Heart left ventricle (tissue), 13 donors: ENCODE results near the gene POLR2J2.
"Not testable (repeated sequence)": the region's sequence is repeated elsewhere in the genome, so short reads cannot be mapped to it uniquely, and the experiment has no call there.

Source experiments
- CTCF ChIP-seq, 12 donors: fragments of 200-600 bp; sonication (generic) in 4 of 12; IDR thresholded peaks; one replicate each; pipeline versions ENCODE4 v1.5.0 to v1.8.0; 2018 to 2022; ENCODE audit warnings: antibody characterized with exemption in 12 of 12, mild to moderate bottlenecking in 5 of 12
- POLR2A ChIP-seq, 2 donors: fragments of 450-650 bp; IDR thresholded peaks; one replicate each; pipeline ENCODE4 v1.6.1; 2017; ENCODE audit warnings: antibody characterized with exemption in 2 of 2, mild to moderate bottlenecking in 2 of 2, moderate library complexity in 2 of 2
- donor health status: ischemic (EF 13 %, LVEDD 7.1; RV severe dilation, severe dysfunction).
- donor health status: DM: no; HTN: yes; CAD: no.
- donor health status: DM: no; HTN: no; CAD: no.
- donor health status: ischemic (EF 25% LVEDD 6.9; RV normal size, moderate dysfunction).
- donor health status: ischemic (EF 25% LVEDD 5.7; RV mildly dilated, moderate dysfunction).
- donor health status: ischemic (EF 35%, LVEDD 5.7; RV mildly dilated, moderate dysfunction).
- donor health status: nonischemic (EF 11% LVEDD 7.7; RV severe dilation, severe dysfunction).
- donor health status: DM: yes; HTN: yes; CAD: no.
- donor health status: PGD.
- donor health status: ischemic (EF 29% LVEDD 5.4; RV normal size, mild dysfunction).
- donor health status: nonischemic (EF 23%, LVEDD 6.1; RV moderate dilation, normal function).

GRCh38 chr7:102718491-102718890, 47.0 kb upstream of the POLR2J2 start:
- not testable (repeated sequence) for TF ChIP-seq CTCF, POLR2A (IDR thresholded peaks at IDR 0.05)
